GM19452 (cell line): ENCODE measurements around the gene SENP5.
"Not testable (repeated sequence)": the region's sequence is repeated elsewhere in the genome, so short reads cannot be mapped to it uniquely, and the experiment has no call there.

ENCODE experiments used
- ATAC-seq: cut with Tn5 transposase; IDR thresholded peaks from one replicate; pipeline ENCODE4 v1.9.1; 2021; ENCODE audit not compliant: unreplicated experiment

Gene SENP5

DNA sequence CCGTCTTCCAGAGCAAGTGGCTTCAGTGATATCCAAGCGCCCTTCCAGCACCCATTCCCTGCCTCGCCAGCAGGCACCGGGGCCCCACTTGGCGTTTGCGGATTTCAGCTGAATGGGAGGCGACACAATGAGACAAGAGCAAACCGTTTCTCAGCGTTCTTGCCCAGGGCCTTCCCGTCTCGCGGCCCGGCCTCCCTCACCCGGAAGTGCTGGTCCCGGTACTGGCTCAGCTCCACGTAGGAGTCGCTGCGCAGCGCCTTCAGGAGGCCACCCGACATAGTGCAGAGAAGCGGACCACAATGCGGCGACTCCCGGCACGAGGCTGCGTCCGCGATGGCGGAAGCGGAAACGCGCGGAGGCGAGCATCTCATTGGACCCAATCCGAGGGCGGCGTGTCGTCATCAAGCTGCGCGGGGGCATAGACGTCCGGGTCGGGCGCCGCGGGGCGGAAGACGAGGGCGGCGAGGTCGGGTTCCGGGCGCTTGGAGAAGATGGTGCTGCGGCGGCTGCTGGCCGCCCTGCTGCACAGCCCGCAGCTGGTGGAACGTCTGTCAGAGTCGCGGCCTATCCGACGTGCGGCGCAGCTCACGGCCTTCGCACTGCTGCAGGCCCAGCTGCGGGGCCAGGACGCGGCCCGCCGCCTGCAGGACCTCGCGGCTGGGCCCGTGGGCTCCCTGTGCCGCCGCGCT, 74.7 kb downstream of the SENP5 start, which contains the start of gene NCBP2:
Gene NCBP2, minus strand, starts transcription at position 303 of the 689 bp plus-strand sequence. Its CDS starts 25 bp downstream, at position 278.
- ATAC-seq: peak; percentile 85

DNA sequence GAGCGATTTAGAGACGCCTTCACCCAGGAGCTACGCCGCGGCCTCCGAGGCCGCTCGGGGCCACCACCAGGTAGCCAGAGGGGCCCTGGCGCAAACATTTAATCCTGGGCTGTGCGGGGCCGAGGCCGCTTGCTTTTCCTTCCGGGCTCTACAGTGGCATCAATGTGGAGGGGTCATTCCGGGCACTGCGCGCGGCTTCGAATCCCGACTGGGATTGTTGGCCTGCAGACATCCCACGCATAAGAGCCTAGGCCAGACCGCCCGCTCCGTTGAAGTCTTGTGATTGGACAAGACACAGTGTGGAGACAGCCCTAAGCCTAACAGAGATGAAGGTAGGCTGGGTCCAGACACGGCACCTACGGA, 75.2 kb downstream of the SENP5 start:
- no peak for ATAC-seq

GRCh38 chr3:196944037-196944790, 76.5 kb downstream of the SENP5 start:
- ATAC-seq: not testable (repeated sequence)

DNA sequence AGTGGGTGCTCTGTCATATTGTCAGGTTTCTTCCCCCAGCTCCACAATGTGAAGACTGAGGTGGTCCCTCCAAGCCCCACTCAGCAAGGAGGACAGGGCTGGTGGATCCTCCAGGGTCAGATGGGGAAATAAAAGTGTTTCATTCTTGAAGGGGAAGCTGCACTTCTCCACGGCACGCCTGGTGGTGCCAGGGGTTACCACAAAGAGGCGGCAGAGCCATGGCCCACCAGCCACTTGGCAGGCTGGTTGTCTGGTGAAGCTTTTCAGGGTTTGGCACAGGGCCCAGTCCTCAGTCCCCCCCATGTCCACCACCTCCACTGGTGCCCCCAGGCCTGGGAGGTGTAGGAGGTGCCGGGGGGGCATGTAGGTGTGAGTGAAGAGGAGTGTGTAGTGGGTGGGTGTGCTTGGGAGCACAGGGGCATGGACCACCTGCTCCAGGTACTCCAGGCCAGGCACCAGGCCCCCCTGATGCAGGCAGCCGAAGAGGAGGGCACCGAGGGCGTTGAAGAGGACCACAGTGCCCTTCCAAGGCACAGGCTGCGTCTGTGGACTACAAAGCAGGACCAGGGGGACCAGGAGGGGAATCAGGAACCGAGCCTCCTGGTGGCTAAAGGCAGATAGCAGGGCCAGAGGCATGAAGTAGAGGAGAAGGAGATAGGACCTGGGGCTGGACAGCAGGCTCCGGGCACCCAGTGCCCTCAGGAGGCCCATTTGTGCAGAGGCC, 79.6 kb downstream of the SENP5 start:
- ATAC-seq: no peak

DNA sequence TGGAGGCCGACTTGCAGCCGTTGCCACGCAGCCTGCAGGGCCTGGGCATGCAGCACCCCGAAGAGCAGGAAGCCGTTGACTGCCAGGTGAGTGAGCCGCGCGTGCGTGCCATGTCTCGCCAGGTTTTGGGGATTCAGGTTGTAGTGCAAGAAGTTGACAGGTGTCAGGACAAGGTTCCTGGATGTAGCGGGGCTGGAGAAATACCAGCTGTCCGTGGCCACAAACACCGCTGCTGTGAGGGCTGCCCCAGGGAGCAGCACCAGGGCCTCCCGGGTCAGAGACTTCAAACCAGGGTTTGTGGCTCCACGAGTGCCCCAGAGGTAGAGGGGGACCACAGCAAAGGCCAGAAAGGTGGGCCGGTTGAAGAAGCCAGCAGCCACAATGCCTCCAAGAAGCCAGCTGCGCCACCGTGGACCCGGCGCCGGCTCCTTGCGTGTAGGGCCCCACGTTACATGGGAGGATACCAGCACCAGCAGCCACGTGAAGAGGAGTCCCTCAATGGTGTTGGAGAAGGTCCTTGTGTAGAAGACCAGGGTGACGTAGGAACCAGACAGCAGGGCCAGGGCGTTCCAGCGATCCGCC, 80.2 kb downstream of the SENP5 start:
- ATAC-seq: no peak

DNA sequence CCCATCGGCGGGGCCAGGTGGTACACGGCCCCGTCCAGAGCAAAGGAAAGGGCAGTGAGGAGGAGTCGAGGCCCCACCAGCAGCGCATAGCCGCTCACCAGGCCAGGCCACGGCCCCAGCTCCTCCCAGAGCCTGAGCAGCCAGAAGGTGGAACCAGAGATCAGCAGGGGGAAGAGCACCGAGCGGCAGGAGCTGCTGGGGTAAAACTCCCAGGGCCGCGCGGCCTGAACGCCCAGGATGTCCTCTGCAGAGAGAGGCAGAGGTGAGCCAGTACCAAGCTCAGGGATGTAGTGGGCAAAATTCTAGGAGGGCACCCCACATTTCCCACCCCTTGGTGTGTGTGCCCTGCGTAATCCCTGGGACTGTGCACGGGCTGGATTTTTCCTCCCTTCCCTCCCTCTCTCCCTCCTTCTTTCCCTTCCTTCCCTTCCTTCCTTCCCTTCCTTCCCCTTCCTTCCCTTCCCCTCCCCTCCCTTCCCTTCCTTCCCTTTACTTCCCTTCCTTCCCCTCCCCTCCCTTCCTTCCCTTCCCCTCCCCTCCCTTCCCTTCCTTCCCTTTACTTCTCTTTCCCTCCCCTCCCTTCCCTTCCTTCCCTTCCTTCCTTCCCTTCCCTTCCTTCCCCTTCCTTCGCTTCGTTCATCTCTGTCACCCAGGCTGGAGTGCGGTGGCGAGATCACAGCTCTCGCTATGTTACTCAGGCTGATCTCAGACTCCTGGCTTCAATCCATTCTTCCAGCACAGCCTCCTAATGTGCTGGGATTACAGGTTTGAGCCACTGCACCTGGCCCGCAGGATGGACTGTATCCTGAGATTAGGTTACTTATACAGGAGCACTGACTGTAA, 80.9 kb downstream of the SENP5 start:
- ATAC-seq: no peak

GRCh38 chr3:196949285-196949619, 81.5 kb downstream of the SENP5 start:
- ATAC-seq: no peak

DNA sequence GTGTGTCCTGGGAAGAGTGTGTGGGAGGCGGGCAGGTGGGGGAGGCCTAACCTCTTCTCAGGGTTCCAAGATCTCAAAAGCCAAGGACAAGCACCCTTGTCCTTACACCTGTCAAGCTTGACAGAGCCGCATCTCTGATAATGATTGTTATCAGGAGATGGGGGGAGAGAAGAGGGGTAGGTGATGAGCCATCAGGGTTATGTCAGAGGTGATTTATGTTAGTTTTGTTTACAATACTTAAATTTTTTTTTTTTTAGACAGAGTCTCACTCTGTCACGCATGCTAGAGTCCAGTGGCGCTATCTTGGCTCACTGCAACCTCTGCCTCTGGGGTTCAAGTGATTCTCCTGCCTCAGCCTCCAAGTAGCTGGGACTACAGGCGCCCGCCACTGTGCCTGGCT, 82.0 kb downstream of the SENP5 start:
- ATAC-seq: no peak

DNA sequence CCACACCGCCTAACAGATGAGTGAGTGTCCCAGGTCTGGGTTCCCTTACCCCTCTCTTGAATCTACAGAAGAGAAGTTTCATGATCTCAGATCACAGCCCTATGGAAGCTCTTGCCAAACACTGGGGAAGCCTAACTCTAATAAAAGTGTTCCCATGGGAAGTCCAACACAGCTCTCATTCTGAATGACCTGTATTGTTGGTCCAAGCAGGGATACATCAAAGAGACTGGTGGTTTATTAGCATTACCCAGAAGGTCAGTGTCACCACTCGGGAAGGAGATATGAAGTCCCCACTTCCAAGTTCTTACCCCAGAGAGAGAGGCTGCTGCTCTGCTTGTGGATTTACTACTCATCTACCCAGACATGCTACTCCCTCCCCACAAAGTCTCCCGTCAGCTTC, 83.7 kb downstream of the SENP5 start:
- no peak for ATAC-seq

- no peak for ATAC-seq
Measured at GRCh38 chr3:196954832-196955231, 87.1 kb downstream of the SENP5 start.

DNA sequence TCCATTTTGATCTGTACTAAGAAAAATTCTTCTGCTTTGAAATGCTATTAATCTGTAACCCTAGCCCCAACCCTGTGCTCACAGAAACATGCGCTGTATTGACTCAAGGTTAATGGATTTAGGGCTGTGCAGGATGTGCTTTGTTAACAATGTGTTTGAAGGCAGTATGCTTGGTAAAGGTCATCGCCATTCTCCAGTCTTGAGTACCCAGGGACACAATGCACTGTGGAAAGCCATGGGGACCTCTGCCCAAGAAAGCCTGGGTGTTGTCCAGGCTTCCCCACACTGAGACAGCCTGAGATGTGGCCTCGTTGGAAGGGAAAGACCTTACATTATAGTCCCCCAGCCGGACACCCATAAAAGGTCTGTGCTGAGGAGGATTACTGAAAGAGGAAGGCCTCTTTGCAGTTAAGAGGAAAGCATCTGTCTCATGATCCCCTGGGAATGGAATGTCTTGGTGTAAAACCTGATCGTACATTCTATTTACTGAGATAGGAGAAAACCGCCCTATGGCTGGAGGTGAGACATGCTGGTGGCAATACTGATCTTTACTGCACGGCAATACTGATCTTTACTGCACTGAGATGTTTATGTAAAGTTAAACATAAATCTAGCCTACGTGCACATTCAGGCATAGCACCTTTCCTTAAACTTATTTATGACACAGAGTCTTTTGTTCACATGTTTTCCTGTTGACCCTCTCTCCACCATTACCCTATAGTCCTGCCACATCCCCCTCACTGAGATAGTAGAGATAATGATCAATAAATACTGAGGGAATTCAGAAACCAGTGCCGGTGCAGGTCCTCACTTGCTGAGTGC, 94.6 kb downstream of the SENP5 start:
- no peak for ATAC-seq

GRCh38 chr3:196962930-196963630, 95.4 kb downstream of the SENP5 start:
- ATAC-seq: no peak

GRCh38 chr3:196963631-196963953, 95.9 kb downstream of the SENP5 start:
- ATAC-seq: no peak

DNA sequence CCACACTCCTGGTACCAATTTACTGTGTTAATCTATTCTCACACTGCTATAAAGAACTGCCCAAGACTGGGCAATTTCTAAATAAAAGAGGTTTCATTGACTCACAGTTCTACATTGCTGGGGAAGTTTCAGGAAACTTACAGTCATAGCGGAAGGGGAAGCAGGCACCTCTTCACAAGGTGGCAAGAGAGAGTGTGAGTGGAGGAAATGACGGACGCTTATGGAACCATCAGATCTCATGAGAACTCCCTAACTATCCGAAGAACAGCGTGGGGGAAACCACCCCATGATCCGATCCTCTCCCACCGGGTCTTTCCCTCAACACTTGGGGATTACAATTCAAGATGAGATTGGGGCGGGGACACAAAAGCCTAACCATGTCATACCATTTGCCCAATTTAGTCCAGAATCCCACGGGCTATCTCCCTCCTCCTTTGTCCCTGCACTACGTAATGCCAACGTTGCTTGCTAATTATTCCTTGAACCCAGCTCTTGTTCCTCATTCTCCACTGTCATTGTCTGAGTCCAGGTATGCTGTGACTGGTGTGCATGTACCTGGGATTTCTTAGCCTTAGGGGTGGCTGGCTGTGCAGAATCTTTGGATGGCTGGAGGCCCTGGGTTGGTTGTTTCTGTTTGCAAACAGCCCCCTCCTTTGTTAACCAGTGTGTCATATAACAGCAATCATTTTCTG, 97.5 kb downstream of the SENP5 start:
- ATAC-seq: no peak

- no peak for ATAC-seq
Measured at GRCh38 chr3:196965804-196966173, 98.1 kb downstream of the SENP5 start.

DNA sequence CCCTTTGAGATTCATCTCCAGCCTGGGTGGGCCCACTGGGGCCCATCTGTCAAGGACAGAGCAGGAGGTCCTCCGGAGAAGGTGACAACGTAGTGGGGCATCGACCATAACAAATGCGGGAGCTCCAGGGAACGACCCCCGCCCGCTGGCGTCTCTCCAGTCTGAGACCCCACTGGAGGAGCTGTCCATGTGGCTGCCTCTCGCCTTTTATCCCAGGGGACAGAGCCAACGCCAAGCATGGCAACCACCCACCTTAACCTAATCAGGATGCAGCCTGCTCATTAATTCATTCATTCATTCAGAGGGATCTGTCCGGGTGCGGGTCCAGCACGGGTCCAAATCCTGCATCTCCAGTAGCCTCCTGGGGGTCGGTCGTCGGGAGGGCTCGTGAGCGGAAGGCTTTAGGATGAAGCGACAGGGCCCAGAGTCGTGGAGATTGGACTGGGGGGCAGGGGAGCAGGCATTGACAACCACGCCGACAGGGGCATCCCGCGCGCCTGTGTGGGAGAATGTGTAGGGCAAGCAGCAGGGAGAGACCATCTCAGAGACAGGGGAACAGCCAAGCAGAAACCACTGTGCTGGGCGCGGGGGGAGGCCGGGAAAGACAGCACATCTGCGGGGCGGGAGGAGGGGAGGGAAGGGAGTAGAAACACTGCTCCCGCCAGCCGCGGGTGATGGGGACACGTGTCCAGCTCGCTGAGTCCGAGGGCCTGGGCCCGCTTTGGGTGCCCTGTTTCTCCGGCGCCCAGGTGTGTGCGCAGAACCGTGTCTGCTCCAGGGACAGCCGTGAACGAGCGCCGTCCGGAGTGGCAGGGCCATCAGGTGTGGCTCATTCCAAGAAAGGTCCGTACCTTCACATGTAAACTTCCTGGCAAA, 99.0 kb downstream of the SENP5 start:
- no peak for ATAC-seq

DNA sequence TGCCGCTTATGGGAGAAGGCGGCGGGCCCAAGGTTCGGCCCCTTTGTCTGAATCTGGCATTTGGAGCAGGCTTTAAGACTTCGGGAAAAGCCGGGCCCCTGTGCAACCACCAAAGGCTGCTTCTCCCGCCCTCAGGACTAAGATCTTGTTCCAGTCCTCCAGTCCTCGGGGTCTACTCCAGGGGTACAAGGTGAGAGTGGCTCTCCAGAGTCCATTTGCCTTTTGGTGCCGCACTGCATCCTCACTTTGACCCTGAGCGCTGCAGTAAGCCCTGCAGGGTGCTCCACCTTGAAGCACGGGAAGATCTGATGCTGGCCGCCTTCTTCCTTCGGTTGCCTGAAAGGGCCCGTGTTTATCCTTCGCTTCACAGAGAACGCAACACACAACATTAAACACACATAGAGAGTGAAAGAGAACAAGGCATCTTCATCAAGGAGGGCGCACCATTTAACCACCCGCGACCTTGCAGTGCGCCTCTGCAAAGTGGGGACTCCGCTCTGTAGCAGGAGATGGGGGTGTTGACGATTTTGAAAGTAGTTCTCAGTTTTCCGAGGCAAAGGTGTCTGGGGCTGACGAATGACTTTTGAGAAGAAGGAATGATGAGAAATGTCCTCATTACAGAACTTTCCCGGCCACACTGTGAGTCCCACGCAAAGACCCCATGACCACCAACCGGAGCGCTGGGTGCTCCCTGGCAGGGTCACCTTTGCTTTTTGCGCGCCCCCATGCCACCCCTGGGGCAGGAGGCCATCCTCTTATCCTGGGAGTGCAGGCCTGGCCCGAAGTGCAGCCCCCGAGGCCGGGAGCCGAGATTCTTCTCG, 99.9 kb downstream of the SENP5 start:
- ATAC-seq: no peak
